H54 (cell line): ENCODE data around the gene MAPK8IP3.

Source experiments
- DNase-seq: peaks from one replicate; pipeline ENCODE4 v3.0.0; 2011; ENCODE audit warnings: low spot score, mixed read lengths; ENCODE audit not compliant: insufficient read length
- FAIRE-seq: peaks from 3 replicates; lab custom pipeline; 2011; peaks lifted over from hg19 to GRCh38; lab: Jason Lieb, UNC
- POLR2A ChIP-seq: IDR thresholded peaks from 2 replicates; pipeline ENCODE4 v1.6.1; 2011; ENCODE audit warnings: low read depth, mild to moderate bottlenecking, low read length

Gene MAPK8IP3

GRCh38 chr16:1787322-1788094 is 81.5 kb downstream of the MAPK8IP3 start:
- FAIRE-seq (no peak), DNase-seq (no peak)
- no peak for TF ChIP-seq POLR2A

- no peak for FAIRE-seq
- no peak for DNase-seq
- no peak for TF ChIP-seq POLR2A
Measured at GRCh38 chr16:1788095-1788707, 82.2 kb downstream of the MAPK8IP3 start.

- DNase-seq = no peak
- no peak for TF ChIP-seq POLR2A
- no peak for FAIRE-seq
Measured at GRCh38 chr16:1788708-1789100, 82.7 kb downstream of the MAPK8IP3 start.

- no peak for FAIRE-seq
- no peak for DNase-seq
- no peak for TF ChIP-seq POLR2A
Measured at GRCh38 chr16:1789643-1790045, 83.6 kb downstream of the MAPK8IP3 start.

DNA sequence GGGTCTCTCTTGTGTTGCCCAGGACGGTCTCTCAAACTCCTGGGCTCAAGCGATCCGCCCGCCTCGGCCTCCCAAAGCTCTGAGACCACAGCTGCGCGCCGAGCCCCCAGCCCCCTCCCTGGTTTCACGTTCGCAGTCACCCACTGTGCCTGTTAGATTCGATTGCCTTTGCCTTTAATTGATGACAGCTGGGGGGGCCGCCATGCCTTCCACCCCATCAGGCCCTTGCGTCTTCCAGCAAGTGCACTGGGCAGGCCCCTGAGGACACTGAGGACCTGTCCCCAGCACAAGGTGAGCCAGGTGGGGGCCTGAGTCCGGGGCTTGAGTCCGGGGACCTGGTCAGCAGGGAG is 84.2 kb downstream of the MAPK8IP3 start:
- FAIRE-seq (no peak), DNase-seq (no peak)
- TF ChIP-seq POLR2A = no peak

- FAIRE-seq = no peak
- TF ChIP-seq POLR2A = no peak
- DNase-seq = no peak
Measured at GRCh38 chr16:1790611-1791255, 84.7 kb downstream of the MAPK8IP3 start.

GRCh38 chr16:1791256-1791942 is 85.4 kb downstream of the MAPK8IP3 start:
- DNase-seq (no peak), FAIRE-seq (no peak)
- no peak for TF ChIP-seq POLR2A

DNA sequence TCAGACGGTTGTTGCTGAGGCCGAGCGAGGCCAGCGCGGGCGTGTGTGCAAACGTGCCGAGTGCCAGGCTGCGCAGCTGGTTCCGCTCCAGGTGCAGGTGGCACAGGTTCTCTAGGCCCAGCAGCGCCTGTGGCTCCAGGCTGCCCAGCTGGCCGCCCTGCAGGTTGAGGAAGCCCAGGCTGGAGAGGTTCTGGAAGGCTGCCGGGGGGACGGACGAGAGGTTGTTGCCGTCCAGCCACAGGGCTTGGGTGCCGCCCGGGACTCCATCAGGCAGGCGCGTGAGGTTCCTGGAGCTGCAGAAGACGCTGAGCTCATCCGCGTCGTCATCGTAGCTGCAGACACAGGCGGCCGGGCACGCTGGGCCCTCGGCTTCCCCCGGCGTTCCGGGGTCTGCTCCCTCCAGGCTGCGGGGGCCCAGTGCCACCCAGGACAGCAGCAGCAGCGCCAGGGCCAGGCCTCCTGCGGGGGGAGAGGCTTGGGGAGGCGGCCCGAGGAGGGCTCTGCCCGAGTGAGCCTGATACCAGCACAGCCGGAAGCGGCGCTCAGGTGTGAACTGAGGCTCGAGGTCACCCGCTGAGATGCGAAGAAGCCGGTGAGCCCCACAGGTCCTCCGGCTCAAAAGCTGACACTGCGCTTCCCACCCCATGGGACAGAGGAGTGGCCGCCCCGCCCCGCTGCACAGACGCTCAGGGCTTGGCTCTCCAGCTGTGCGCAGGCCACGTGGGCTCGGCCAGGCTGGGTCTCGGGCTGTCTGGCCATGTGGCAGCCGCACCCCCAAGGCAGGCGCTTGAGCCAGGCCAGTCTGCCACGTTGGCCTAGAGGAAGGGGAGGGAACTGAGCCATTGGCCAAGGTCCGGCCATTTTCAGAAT is 86.2 kb downstream of the MAPK8IP3 start:
- DNase-seq (no peak), FAIRE-seq (no peak)
- TF ChIP-seq POLR2A = no peak

GRCh38 chr16:1792836-1793577 is 87.0 kb downstream of the MAPK8IP3 start:
- TF ChIP-seq POLR2A = no peak
- DNase-seq (no peak), FAIRE-seq (no peak)

DNA sequence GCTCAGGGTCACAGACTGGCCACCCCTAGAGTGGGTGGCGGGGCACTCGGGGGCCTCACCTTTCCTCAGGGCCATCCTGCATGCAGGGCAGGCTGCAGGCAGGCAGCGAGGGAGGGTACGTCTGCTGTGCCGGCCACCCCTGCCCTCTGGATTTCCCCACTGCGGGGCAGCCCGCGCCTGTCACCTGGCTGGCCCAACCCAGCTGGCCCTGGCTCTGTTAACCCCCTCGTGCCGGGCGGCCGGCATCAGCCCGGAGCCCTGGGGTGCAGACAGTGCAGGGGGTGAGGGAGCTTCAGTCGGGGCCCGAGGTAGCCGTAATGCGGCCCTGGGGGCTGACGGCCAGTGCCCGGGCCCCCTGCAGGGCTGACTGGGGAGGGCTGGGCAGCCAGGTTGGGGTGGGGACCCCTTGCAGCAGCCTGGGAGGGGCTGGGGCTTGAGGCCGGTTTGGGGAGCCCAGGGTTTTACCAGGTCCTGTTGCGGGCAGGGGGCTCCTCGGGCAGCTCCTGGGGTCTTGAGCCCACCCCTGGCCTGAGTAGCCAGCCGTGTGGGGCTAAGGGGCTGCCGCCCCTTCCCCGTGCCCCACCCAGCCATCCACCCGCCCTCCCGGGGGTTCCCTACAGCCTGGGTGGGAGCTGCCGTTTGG is 87.7 kb downstream of the MAPK8IP3 start, which contains the start of gene IGFALS:
IGFALS (minus strand) TSS at position 128 of the 643 bp plus-strand sequence; CDS start at position 75, 53 bp downstream.
- no peak for DNase-seq
- TF ChIP-seq POLR2A = no peak
- no peak for FAIRE-seq

- no peak for TF ChIP-seq POLR2A
- FAIRE-seq (no peak), DNase-seq (no peak)
Measured at GRCh38 chr16:1794221-1794871, 88.4 kb downstream of the MAPK8IP3 start.
